ENCODE results near the gene TMEM52. TPM values are rescaled to one million over a fixed set of nuclear protein-coding genes. Genes with fewer than 3 reads are reported as not detected.

Gene TMEM52
- total RNA-seq, 1 donor from 2014 or later: 0.92 TPM

- DNase-seq (ENCODE audit: low read depth): no peak
- Histone ChIP-seq H3K27me3 (ENCODE audit: control insufficient read depth, insufficient read depth, low read length) (no peaks in the 10 kb centered on the region), H3K4me3 (ENCODE audit: low read depth, low read length) (no peak overlapping the region), H3K36me3 (ENCODE audit: control insufficient read depth, insufficient read depth, low read length) (peaks cover 2% of the 10 kb centered on the region)
- no peak for TF ChIP-seq CTCF (IDR thresholded peaks at IDR 0.05; ENCODE audit: insufficient read depth, low read length, poor library complexity, severe bottlenecking)
Observed at GRCh38 chr1:1879942-1880341, 39.1 kb downstream of the TMEM52 start.

- Histone ChIP-seq H3K4me3 (ENCODE audit: low read depth, low read length) (no peak overlapping the region), H3K36me3 (ENCODE audit: control insufficient read depth, insufficient read depth, low read length) (peaks cover 2% of the 10 kb centered on the region), H3K27me3 (ENCODE audit: control insufficient read depth, insufficient read depth, low read length) (no peaks in the 10 kb centered on the region)
- no peak for TF ChIP-seq CTCF (IDR thresholded peaks at IDR 0.05; ENCODE audit: insufficient read depth, low read length, poor library complexity, severe bottlenecking)
- no peak for DNase-seq (ENCODE audit: low read depth)
Observed at GRCh38 chr1:1877865-1878436, 41.1 kb downstream of the TMEM52 start.

GRCh38 chr1:1876335-1876930, 42.6 kb downstream of the TMEM52 start:
- H3K27me3 ChIP-seq (ENCODE audit: control insufficient read depth, insufficient read depth, low read length): no peaks in the 10 kb centered on the region
- no peak for TF ChIP-seq CTCF (IDR thresholded peaks at IDR 0.05; ENCODE audit: insufficient read depth, low read length, poor library complexity, severe bottlenecking)
- peaks cover 4% of the 10 kb centered on the region for H3K36me3 ChIP-seq (ENCODE audit: control insufficient read depth, insufficient read depth, low read length)
- DNase-seq (ENCODE audit: low read depth): no peak
- no peak overlapping the region for H3K4me3 ChIP-seq (ENCODE audit: low read depth, low read length)

GRCh38 chr1:1875932-1876331, 43.1 kb downstream of the TMEM52 start:
- peaks cover 4% of the 10 kb centered on the region for H3K36me3 ChIP-seq (ENCODE audit: control insufficient read depth, insufficient read depth, low read length)
- H3K4me3 ChIP-seq (ENCODE audit: low read depth, low read length): no peak overlapping the region
- TF ChIP-seq CTCF (IDR thresholded peaks at IDR 0.05; ENCODE audit: insufficient read depth, low read length, poor library complexity, severe bottlenecking): no peak
- DNase-seq (ENCODE audit: low read depth): no peak
- H3K27me3 ChIP-seq (ENCODE audit: control insufficient read depth, insufficient read depth, low read length): no peaks in the 10 kb centered on the region

- Histone ChIP-seq H3K36me3 (ENCODE audit: control insufficient read depth, insufficient read depth, low read length) (peaks cover 4% of the 10 kb centered on the region), H3K4me3 (ENCODE audit: low read depth, low read length) (no peak overlapping the region), H3K27me3 (ENCODE audit: control insufficient read depth, insufficient read depth, low read length) (no peaks in the 10 kb centered on the region)
- no peak for DNase-seq (ENCODE audit: low read depth)
- no peak for TF ChIP-seq CTCF (IDR thresholded peaks at IDR 0.05; ENCODE audit: insufficient read depth, low read length, poor library complexity, severe bottlenecking)
Observed at GRCh38 chr1:1874901-1875300, 44.2 kb downstream of the TMEM52 start.

- Histone ChIP-seq H3K36me3 (ENCODE audit: control insufficient read depth, insufficient read depth, low read length) (peaks cover 4% of the 10 kb centered on the region), H3K4me3 (ENCODE audit: low read depth, low read length) (no peak overlapping the region), H3K27me3 (ENCODE audit: control insufficient read depth, insufficient read depth, low read length) (no peaks in the 10 kb centered on the region)
- no peak for DNase-seq (ENCODE audit: low read depth)
- no peak for TF ChIP-seq CTCF (IDR thresholded peaks at IDR 0.05; ENCODE audit: insufficient read depth, low read length, poor library complexity, severe bottlenecking)
Observed at GRCh38 chr1:1873186-1873585, 45.9 kb downstream of the TMEM52 start.

Measured in kidney epithelial cell (primary cell).